SKM-1 treated with dmso at 0.1 percent for 144 hours (cell line): ENCODE measurements around the gene ABITRAM.
"Not testable (repeated sequence)": the region's sequence is repeated elsewhere in the genome, so short reads cannot be mapped to it uniquely, and the experiment has no call there.

Experiments
- DNase-seq: peaks from one replicate; lab custom pipeline; 2025; ENCODE audit not compliant: unreplicated experiment; lab: John Stamatoyannopoulos, UW

The ABITRAM gene, protein sequence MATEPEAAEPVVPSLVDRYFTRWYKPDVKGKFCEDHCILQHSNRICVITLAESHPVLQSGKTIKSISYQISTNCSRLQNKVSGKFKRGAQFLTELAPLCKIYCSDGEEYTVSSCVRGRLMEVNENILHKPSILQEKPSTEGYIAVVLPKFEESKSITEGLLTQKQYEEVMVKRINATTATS

DNA sequence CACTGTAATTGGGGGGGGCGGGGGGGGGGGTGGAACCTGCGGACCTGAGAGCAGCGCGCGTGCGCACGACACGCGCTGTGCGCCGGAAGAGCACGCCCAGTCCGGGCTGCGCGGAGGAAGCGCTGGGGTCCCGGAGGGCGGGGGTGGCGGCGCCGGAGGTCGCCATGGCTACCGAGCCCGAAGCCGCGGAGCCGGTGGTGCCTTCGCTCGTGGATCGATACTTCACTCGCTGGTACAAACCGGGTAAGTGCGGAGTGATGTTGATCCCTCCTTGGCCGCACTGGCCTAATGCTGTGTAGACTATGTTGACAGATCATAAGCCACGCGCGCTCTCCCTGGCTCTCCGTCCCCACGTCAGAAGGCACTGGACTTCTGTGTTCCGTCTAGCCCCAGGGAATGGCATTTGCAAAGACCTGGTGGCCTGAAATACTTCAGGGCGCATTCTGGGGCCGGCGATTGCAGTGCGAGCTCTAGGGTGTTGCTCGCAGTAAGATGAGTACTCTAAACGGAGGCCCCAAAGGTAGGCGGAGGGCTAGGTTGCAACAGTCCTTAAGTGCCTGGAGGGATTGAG is at the start of gene ABITRAM:
ABITRAM (plus strand) TSS at position 78 of the 571 bp plus-strand sequence; CDS start at position 165, 87 bp downstream.
- DNase-seq, result peak; percentile 37

DNA sequence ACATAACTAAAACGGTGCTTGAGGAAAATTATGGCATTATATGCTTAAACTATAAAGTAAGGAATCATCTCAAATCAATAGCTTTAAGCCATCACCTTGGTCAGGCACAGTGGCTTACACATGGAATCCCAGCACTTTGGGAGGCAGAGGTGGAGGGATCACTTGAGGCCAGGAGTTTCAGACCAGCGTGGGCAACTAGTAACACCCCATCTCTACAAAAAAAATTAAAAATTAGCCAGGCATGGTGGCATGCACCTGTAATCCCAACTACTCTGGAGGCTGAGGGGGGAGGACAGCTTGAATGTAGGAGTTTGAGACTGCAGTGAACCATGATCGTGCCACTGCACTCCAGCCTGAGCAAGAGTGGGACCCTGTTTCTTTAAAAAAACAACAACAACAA is 49.5 kb upstream of the ABITRAM start:
- no peak for DNase-seq

DNA sequence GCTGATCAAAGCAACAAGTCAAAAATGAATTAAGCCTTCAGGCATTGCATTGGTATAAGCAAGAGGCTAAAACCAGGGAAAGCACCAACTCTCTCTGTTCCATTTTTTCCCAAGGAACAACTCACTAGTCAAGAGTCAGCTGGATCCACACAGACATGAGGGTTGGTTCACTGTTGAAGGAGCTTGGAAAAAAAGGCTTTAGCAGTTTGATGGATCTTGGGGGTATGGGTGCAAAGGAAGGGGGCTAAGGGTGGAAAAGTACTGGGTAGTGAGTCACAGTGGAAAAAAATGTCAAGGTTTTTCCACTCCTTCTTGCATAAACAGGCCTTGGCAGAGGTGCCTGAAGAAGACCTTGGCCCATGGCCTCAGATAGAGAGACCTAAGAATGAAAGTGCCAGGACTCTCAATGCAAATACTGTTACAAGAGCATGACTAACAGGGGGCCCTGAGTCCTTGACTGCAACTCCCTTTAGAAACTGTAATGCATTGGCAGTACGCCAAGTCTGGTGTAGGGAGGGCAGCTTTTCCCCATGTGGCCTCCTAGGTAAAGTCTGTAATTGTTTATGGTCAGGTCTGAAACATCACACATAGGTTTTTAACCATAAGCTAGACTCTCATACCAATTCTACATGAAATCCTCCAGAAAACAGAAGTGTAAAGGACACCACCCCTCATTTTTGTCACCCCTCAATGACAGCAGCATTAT is 48.4 kb upstream of the ABITRAM start:
- DNase-seq, result no peak

GRCh38 chr9:108886594-108887271 is 47.5 kb upstream of the ABITRAM start:
- DNase-seq, result not testable (repeated sequence)

DNA sequence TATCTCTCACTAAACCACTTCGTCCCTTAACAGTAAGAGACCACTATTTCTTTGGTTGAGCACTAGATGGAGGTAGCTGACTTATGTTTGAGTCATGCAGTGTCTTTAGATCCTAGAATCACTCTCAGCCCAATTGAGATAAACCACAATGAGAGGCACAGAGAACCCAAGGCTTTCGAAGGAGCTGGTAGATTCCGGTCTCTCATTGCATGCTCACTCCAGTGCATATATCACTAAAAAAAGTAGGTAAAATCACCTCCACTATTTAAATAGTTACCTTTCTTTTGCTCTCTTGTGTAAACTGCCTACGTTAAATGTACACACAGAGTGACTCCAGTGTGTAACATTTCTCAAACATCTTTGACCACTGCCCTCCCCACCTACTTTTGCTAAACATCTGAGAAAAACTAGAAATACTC is 44.5 kb upstream of the ABITRAM start:
- no peak for DNase-seq

DNA sequence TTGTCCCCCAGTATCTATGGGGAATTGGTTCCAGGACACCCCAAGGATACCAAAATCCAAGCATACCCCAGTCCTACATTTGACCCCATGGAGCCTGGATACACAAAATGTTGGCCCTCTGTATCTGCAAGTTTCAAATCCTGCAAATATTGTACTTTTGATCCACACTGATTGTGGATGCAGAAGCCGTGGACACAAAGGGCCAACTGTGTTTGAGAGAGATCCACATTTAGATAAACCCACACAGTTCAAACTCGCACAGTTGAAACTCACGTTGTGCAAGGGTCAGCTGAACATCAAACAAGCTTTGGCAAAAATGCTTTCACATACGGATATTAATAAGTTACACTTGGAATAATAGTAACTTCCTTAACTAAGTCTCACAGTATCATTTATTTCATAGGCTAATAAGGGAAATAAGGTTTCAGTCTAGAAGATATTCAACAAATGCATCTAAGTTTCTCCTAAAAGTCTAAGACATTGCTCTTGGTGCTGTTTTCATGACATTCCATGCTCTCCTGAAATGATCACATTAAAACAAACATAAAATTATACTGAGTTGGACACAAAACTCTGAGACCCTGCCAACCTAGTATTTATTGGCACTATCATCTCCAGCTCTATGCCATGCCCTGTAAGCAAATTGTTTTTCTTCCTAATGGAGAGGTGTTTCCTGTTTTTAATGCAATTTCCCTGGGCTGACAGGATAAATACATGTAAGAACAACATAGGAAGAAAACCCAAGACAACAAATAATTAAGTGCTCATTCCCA is 39.8 kb upstream of the ABITRAM start:
- DNase-seq, result no peak

DNA sequence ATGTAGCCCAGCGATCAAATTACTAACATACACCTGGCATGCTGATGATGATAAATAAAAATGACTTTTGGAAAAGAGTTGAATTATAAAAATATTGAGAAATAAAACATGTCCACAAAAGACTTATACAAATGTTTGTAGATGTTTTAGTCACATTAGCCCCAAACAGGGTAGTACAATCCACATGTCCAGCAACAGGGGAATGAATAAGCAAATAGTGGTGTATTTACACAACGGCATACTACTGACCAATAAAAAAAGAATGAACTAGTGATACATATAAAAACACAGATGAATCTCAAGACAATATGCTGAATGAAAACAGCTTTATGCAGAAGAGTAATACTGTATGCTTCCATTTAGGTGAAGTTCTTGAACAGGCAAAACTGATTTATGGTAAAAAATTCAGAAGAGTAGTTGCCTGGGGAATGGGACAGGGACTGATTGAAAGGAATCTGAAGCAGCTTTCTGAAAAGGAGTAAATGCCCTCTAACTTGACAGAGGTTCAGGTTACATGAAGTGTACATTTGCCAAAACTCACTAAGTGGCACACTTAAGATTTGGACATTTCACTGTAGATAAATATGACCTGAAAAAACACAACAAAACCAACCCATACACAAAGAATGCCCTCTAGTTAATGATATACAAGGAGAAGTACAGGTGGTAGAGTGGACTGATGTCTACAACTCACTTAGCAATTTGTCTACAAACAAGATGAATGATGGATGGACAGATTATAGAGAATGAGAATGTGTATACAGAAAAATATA is 36.7 kb upstream of the ABITRAM start:
- DNase-seq, result no peak

DNA sequence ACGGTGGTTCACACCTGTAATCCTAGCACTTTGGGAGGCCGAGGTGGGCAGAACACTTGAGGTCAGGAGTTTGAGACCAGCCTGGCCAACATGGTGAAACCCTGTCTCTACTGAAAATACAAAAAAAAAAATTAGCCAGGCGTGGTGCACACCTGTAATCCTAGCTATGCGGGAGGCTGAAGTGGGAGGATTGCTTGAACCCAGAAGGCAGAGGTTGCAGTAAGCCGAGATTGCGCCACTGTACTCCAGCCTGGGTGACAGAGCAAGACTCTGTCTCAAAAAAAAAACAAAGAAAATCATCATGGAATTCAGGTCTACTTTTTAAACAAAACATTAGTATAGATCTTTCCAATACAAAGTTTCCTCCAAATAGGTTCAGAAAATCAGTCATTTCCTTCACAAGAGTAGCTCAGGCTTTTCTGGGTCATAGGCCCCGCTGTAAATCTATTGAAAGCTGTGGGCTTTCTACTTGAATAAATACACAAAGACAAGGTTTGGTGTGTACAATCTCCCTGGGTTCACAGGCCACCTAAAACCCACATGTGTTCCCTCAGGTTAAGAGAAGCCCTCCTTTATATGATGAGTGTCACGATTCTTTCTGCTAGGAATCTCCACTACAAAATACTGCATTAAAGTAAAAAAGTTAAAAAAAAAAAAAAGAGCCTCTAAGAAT is 35.0 kb upstream of the ABITRAM start:
- DNase-seq, result not testable (repeated sequence)

DNA sequence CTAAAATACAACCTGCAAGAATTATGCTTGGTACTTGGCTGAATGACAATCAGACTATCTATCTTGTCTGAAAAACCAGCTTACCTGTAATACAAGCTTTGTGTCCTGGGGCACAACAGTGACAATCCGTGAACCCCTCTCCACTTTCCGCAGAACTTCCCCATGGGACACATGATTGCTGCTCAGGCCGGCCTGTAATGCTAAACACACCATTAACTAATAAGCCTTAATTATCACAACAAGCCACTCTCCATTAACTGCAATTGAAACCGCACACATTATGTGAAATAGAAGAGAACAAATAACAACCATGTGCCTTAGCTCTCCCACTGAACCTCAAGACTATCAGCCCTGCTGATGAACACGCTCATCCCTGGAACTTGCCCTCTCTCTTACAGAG is 34.0 kb upstream of the ABITRAM start:
- DNase-seq, result no peak

DNA sequence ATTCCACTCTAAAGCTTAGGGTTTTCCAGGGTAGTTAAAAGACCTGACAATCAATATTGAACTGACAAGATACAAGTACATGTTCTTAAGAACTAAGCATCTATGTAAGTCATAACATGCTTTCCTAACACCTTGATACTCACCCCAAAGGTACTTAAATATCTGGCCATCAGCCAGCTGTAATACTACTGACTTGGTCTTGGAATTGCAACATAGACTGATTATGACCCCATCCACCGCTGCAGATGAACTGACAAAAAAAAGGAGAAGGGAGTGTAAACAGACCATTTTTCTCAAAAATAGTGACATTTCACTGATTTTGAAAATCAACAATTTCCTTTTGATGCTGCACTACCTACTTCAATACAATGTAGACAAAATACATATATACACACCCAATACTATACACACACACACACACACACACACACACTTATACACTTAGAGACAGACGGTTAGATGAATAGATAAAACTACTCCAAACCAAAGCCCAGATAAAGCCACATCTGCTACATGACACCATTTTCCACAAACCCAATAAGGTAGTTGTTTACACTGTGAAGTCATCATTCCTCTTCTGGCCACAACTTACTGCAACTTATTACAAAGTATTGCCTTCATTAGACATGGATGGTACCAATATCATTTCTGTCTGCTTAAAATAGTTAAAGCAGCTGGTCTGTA is 30.6 kb upstream of the ABITRAM start:
- no peak for DNase-seq

- no peak for DNase-seq
Observed at GRCh38 chr9:108904161-108904560, 30.0 kb upstream of the ABITRAM start.

- DNase-seq, result no peak
Observed at GRCh38 chr9:108905494-108905893, 28.7 kb upstream of the ABITRAM start.

DNA sequence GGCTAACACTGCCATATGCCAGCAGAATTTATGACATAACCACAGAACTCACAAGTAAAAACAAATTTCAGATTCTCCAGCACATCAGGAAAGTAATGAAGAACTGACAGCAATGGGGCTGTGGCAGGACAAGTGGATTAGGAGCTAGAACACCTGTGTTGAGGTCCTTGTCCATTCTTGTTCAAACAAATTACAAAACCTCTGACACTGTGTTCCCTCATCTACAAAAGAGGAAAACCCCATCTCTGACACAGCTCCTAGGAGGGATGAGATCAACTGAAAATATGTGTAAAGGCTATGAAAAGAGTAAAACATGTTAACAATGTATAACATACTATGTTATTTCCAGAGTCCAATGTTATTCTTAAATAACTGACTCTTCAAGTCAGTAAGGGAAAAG is 23.8 kb upstream of the ABITRAM start:
- DNase-seq, result no peak

GRCh38 chr9:108910914-108911313 is 23.3 kb upstream of the ABITRAM start:
- no peak for DNase-seq

DNA sequence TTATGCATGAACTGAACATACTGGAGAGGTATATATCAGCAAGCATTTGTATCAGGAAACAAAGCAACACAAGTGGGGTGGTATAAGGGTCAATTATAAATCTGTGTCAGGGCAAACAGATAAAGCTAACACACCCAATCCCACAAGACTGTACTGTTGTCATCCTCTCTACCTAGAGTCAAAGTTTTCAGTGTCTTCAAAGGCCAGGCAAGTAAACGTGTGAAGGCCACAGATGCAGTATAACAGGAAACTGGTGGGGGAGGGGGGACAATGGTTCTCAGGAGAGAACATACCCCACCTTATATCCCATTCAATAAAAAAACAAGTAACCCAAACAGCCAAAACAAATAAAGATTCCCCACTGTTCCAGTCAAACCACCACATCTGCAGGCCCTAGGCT is 22.4 kb upstream of the ABITRAM start:
- DNase-seq, result no peak

DNA sequence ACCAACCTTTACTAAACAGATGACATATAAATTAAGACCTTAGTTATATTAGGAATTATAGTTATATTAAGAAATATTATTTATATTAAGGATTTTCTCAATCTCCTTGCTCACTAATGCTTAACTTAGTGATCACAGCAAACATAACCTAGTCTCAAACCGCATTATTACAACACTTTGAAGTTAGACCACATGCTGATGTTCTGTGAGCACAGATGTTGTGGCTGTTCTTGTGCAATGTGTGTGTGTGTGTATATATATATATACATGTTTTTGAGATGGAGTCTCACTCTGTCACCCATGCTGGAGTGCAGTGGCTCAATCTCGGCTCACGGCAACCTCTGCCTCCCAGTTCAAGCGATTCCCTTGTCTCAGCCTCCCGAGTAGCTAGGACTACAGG is 20.8 kb upstream of the ABITRAM start:
- DNase-seq, result no peak

DNA sequence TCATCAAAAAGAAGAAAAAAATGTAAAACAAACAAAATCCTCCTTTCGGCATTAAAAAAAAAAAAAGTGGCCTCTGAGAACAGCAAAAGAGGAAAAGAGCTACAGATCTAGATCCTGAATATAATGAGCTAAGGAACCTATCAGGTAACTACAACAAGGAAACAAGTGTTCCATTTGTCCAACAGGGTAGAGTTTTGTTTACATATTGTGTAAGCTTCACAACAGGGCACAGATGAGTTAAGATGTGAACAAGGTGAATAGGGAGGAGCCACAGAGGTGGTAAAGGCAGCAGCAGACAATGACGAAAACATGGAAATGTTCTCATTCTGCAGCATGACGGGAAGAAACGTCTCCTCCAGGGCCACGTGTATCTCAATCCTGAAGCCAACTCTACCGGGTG is 14.7 kb upstream of the ABITRAM start:
- DNase-seq, result no peak

DNA sequence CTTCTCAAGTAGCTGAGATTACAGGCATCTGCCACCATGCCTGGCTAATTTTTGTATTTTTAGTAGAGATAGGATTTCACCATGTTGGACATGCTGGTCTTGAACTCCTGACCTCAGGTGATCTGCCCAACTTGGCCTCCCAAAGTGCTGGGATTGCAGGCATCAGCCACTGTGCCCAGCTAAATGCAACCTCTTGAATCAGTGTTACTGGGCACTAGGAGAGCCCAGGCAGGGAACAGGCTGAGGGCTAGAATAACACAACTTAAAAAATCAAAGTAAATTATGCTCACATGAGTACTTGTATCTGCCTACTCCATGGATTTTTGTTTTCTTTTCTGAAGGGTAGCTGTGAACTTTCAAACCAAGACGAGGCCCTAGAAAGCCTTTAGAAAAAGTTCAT is 13.8 kb upstream of the ABITRAM start:
- DNase-seq, result not testable (repeated sequence)

DNA sequence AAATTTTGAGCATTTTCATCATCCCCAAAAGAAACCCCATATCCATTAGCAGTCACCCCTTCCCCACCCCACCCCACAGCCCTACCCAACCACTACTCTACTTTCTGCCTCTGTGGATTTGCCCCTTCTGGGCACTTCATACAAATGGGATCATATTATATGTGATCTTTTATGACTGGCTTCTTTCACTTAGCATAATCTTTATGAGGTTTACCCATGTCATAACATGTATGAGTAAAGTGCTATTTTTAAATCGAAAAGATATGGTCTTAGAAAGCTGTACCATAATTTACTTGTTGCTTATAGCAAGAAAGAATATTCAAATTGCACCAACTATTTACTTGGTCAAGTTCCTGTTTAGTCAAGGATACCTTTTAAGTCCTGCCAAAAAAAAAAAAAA is 13.0 kb upstream of the ABITRAM start:
- DNase-seq, result no peak
